Coronary artery (tissue), 2 donors: ENCODE data around the gene MAPK8IP1.

ENCODE experiments used
- DNase-seq: peaks from one replicate; pipeline ENCODE4 v3.0.0-alpha.2; 2017; ENCODE audit warnings: low spot score
- H3K27ac ChIP-seq, 2 donors: fragments of 200-600 bp; sonication (generic); one replicate each; pipeline ENCODE4 v1.5.1; 2016 to 2019
- H3K4me3 ChIP-seq: fragments of 200-600 bp; sonication (generic); 2 replicates; pipeline ENCODE4 v1.5.1; 2016; ENCODE audit warnings: mild to moderate bottlenecking, moderate library complexity
- CTCF ChIP-seq: fragments of 200-600 bp; sonication (generic); IDR thresholded peaks from one replicate; pipeline ENCODE4 v1.5.1; 2019; ENCODE audit warnings: antibody characterized with exemption

Gene MAPK8IP1

DNA sequence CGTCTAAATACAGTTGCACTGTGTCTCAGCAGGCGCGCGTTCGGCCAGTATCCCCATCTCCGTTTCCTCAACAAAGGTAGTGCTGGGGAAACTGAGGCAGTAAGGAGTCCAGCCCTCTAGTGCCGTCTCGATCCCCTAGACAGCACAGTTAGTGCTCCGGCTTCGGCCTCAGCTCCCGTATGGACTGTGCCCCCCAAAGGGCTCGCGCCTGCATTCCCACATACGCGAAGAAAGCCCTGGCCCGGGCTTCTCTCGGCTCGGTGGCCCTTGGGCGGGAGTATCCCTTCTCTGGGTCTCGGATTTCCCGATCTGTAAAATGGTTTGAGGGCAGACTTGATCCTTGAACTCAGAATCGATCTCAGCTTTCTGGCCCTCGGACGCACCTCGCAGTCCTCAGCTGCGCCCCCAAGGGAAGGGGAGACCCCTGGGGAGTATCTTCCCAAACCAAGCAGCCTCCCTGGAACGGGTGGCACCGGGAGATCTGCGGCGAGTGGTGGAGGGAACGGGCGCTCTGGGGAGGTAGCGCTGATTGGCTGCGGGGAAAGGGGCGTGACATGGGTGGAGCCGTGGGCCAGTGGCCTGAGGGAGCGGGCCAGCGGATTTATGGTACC is 33.0 kb downstream of the MAPK8IP1 start:
- Histone ChIP-seq H3K4me3 (peak overlapping the region; percentile 83), H3K27ac (peak overlapping the region; percentile 90 to 92)
- peak; percentile 89 for DNase-seq
- TF ChIP-seq CTCF = no peak

GRCh38 chr11:45918962-45919675 is 33.7 kb downstream of the MAPK8IP1 start:
- H3K4me3 ChIP-seq = peak overlapping the region; percentile 83
- no peak for DNase-seq
- TF ChIP-seq CTCF = no peak
- H3K27ac ChIP-seq = peak overlapping the region in 1 of 2 donors; percentile 92

DNA sequence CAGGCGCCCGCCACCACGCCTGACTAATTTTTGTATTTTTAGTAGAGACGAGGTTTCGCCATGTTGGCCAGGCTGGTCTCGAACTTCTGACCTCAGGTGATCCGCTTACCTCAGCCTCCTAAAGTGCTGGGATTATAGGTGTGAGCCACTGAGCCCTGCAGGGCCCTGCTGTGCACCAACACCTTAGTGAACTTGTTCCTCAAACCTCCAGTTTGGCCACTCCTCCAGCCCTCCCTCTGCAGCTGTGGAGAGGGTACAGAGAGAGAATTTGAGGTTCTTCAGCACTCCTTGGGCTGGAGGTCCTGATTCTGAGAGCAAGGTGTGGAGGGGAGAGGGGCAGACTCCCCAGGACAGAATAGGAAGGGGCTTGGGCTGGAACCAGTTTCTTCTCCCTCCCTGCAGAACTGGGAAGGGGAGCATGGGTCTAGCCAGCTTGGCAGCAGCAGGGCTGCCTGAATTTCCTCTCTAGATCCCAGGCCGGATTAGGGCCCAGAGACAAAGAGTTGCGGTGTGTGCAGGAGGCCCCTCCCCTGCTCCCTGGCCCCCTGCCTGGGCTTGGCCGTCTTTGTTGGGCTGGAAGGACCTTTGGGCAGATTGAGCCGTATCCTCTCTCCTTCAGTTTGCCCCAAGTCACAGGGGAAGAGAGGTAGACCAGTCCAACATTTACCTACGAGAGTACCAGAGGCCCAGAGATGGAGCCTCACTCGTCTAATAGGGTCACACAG is 34.5 kb downstream of the MAPK8IP1 start:
- no peak overlapping the region for H3K27ac ChIP-seq
- no peak for DNase-seq
- no peak overlapping the region for H3K4me3 ChIP-seq
- no peak for TF ChIP-seq CTCF

DNA sequence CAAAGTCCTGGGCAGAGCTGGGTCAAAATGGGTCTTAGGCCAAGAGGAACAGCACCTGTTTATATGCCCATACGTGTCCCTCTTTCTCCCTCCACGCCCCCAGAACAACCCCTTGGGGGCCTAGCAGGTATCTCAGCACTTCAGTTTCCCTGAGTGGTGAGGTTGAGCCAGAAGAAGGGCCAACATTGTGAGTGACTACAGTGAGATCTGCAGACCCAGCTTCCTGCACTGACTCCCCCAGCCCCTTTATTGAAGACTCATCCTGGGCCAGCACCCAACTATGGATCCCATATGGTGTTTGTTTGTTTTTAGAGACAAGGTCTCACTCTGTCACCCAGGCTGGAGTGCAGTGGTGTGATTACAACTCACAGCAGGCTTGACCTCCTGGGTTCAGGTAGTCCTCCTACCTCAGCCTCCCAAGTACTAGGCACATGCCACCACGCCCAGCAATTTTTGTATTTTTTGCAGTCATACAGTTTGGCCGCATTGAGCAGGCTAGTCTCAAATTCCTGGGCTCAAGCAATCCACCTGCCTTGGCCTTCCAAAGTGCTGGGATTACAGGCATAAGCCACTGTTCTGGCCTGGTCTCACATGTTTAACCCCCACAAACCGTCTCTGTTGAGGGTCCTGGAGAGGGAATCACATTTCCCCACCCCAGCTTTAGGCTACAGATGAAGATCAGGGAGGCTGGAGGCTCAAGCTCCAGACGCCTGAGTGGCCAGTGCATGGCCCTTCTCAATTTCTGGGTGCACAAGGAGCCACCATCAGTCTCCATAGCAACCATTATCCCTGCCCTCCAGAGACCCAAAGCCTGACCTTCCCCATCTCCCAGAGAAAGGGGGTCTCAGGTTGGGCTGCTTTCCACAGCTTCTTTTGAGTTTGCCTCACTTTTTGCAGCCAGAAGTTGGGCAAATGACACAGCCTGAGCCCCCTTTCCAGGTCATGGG is 35.4 kb downstream of the MAPK8IP1 start:
- Histone ChIP-seq H3K27ac (no peak overlapping the region), H3K4me3 (no peak overlapping the region)
- no peak for TF ChIP-seq CTCF
- DNase-seq = no peak

DNA sequence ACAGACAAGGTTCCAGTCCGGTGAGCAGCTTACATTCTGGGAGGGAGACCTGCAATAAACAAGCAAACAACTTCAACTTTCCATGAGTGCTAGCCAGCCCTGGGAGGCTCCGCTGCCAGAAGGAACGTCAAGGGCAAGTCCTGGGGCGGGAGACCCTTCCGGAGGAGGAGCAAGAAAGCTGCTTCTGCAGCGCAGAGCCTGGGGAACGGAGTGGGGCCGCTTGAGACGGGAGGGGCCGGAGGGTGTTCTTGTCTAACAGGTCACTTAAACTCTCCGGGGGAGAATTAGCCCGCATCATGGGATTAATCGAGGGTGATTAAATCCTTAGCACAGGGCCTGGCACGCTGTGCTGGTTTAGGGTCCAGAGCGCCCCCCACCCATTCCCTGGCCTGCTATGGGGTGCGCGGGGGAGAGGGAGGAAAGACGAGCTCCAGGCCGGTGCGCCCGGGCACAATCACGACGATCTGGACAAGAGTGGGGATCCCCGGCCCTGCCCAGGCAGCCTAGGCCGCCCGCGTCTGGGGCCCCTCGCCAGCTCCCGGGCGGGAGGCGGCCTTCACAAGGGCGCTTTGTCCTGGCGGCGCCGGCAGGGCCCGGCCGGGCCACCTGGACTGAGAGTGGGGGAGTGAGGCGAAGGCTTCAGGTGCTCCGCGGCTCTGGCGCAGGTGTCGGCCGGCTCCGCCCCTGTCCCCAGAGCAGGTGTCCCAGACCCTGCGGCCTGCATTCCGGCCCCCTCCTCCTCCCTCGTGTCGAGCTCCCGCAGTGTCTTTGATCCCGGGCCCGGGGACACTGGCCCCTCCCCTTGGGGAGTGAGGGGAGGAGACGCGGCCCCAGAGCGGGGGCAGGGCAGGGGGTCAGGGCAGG is 36.3 kb downstream of the MAPK8IP1 start:
- Histone ChIP-seq H3K4me3 (peak overlapping the region; percentile 67), H3K27ac (no peak overlapping the region)
- no peak for TF ChIP-seq CTCF
- peak; percentile 70 for DNase-seq
